Central memory CD4-positive, alpha-beta T cell (primary cell): Measurements from ENCODE around the gene ATP5F1D.

Experiments
- DNase-seq: peaks from one replicate; pipeline ENCODE4 v3.0.0; 2022

The ATP5F1D gene

GRCh38 chr19:1283207-1283916, 41.8 kb downstream of the ATP5F1D start:
- no peak for DNase-seq

DNA sequence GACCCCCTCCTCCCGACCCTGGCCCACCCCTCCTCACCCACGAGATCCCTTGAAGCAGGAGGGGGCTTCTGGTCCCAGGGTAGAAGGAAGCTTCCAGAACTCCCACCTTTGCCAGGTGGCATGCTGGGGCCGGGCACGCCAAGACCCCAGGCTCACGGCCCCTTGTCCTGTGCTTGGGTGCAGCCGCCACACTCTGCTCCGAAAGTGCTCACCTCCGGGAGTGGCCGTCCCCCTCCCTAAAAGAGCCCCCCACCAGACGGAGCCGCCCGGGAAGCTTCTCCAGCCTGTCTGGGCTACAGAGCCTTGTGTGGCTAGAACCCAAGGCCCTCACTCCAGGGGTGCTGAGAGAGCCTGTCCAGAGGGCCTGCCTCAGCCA, 42.4 kb downstream of the ATP5F1D start:
- DNase-seq: no peak

DNA sequence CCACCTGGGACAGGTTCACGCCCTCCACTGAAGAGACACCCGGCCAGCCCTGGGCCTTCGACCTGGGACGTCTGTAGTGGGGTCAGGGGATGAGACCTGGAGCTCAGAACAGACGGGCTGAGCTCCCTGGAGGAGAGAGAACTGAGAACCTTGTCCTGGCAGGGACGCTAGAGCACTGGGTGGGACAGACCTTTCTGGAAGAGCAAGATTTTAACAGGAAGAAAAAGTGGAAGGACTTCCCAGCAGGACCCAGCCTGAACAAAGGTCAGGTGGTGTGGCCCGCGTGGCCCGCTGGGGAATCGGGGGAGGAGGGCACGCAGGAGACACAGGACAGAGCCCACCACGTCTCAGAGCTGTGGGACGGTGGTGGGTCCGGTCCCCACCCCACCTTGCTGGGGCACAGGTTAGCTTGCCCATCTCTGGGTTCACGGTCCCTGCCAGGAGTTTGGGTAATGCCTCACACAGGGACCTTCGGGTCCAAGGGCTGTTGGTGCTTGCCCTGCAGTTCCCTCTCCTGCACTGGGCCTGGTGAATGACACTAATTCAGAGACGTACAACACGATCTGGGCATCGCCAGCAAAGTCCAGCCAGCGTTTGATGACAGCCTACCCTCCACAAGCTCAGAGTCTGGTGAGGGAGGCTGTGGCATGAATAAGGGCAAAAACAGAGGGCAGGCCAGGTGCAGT, 42.9 kb downstream of the ATP5F1D start:
- DNase-seq: no peak

GRCh38 chr19:1284979-1285736, 43.6 kb downstream of the ATP5F1D start:
- DNase-seq: no peak

DNA sequence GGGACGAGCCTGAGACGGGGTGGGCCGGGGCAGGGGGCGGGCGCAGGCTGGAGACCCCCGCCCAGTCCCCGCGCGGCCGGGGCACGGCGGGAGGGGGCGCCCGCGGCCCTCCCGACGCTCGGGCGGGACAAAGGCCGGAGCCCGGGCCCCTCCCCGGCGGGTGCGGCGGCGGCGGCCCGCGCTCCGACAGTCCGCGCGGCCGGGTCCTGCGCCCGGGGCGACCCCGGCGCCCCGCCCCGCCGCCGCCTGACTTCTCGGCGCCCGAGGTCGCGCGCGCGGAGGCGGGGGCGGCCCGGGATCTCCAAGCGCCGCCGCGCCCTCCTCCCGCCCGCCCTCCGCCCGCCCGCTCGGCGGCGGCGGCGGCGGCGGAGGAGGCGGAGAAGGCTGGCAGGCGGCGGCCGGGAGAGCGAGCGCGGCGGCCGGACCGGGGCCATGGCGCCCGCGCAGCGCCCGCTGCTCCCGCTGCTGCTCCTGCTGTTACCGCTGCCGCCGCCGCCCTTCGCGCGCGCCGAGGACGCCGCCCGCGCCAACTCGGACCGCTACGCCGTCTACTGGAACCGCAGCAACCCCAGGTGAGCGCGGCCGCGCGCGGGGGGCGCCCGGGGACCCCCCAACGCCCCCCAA, 44.3 kb downstream of the ATP5F1D start, which contains the start of gene EFNA2:
Gene EFNA2 (plus strand): TSS at position 137 of the 624 bp plus-strand sequence. CDS start 296 bp downstream, at position 433.
- DNase-seq: no peak

GRCh38 chr19:1286487-1287353, 45.2 kb downstream of the ATP5F1D start:
- DNase-seq: no peak

DNA sequence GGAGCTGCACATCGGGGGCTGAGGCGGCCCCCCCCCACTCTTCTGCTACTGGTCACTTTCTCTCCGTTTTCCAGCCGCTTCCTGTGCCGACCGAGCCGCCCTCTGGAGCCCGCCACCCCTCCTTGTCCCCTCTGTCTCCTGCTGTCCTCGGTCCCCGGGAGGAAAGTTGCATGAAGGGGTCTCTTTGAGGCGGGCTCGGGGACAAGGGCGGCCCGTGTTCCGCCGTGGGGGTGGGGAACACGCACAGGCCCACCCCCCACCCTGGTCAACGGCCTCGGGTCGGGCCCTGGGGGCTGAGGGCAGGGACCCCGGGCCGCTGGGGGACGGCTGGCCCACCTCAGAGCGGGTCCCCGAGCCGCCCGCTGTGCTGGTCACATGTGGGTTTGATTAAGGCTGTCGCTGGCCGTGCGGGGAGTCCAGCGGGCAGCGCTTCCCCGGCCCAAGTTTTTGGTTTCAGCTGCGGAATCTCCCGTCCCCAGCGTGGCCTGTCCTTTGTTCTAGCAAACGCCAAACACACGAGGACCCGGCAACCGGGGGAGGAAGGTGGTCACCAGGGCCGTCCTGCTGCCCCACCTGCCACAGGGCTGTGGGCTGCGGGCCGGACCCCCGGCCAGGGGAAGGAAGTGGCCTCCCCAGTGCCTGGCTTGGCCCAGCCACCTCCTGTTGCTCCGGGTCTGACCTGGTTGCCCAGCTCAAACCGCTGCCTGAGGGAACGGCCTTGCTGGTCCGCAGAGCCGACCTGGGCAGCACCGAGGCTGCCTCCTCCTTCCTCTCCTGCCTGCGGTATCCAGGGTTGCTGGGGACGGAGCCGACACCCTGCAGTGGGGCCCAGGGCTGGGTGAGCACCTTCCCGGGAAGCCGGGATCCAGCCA, 46.0 kb downstream of the ATP5F1D start:
- no peak for DNase-seq

- DNase-seq: no peak
Observed at GRCh38 chr19:1288226-1288612, 46.7 kb downstream of the ATP5F1D start.

DNA sequence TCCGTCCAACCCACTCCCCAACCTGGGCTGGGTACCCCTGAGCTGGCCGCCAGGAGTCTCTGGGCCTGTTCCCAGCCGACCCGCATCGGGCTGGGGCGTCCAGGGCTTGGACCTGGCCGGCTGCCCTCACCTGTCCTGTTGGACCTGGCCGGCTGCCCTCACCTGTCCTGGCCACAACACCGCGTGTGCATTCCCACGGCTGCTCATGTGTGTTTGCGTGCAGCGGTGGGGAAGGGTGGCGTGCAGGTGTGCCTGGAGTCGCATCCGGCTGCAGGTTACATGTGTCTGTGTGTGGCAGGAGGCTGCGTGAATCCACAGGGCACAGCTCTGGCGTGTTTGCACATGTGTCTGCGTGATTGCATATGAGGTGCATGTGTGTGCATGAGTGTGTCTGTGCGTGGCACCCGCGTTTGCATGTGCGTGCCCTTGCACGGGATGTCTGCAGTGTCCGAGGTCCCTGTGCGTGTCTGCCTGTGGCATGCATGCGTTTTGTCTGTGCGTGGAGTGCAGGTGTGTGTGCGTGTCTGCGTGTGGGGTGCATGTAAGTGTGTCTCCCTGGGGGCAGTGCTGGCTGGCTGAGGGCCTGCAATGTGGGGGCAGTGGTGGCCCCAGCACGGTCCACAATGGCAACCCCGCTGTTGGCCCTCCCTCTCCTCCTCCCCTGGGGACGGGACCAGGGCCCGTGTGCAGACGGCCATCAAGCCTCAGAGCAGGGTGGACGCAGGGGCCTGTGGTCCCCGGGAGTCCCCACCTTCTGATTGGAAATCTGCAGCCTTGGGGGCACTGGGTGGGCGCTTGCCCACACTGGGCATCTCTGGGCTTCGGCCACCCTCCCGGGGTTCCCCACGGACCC, 47.5 kb downstream of the ATP5F1D start:
- DNase-seq: no peak

DNA sequence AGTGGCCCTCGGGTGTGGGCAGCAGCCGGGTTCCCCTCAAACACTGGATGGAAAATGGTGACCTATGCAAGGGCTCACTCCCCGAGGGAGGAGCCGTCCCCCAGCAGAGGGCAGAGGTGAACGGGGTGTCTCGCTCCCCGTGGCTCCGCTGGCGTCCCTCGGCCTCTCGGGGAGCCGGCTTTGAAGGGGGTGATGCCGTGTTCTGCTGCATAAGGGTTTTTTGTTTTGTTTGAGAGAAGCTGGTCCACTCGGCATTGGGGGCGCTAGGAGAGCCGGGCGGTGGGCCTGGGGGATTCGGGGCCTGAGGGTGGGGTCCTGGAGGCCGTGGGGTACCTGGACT, 48.1 kb downstream of the ATP5F1D start:
- no peak for DNase-seq

- DNase-seq: no peak
Observed at GRCh38 chr19:1290196-1290702, 48.7 kb downstream of the ATP5F1D start.

GRCh38 chr19:1290703-1291651, 49.4 kb downstream of the ATP5F1D start:
- DNase-seq: no peak

- DNase-seq: no peak
Observed at GRCh38 chr19:1291761-1292418, 50.3 kb downstream of the ATP5F1D start.

DNA sequence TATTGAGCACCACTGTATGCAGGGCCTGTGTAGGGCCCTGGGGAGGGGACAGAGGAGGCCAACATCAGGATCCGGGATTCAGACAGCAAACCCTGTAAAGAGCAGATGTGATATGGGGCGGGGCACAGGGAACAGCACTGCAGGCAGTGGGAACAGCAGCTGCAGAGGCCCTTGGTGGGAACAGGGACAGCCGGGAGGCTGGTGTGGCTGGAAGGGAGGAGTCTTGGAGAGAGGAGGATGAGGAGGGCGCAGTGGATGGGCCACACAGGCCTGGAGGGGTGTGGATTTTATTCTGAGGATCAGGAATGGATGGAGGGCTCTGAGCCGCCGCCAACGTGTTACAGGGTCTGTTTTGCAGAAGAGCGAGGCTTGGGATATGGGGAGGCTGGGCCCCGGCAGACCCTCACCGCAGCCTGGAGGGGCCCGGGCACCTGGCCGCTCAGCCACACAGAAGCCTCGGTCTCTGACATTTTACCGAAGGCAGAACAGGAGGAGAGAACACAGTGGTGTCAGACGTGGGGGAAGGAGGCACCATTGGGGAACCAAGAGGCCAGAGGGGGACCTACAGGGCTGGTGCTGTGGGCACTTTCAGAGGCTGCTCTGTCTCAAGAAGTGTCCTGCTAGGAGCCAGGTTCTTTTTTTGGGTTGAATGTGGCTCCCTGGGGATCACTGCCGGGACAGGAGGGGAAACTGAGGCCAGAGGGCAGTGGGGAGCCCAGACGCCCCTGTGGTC, 51.0 kb downstream of the ATP5F1D start:
- DNase-seq: no peak

GRCh38 chr19:1293782-1294604, 52.4 kb downstream of the ATP5F1D start:
- DNase-seq: no peak
